SK-N-SH (cell line): ENCODE measurements around the gene SCG2. TPM values are rescaled to one million over a fixed set of nuclear protein-coding genes. Genes with fewer than 3 reads are reported as not detected.

Experiments used
- CTCF ChIA-PET: fragments of 300-600, 350-600 bp; formaldehyde crosslinking; extraction: SDS; loops from one replicate; lab custom pipeline; 2021; lab: Yijun Ruan, JAX
- POLR2A ChIA-PET: fragments of 350-600 bp; sonication (Branson Sonifier 250); formaldehyde crosslinking; extraction: SDS; loops from one replicate; lab custom pipeline; 2020; ENCODE audit warnings: antibody characterized with exemption, inconsistent platforms; lab: Yijun Ruan, JAX
- DNase-seq: peaks from one replicate; pipeline ENCODE4 v3.0.0; 2012
- H2AFZ ChIP-seq: fragments of 200-600 bp; sonication (generic); 2 replicates; pipeline ENCODE4 v1.8.1; 2016; ENCODE audit warnings: antibody characterized with exemption, mild to moderate bottlenecking, low read depth
- H3F3A ChIP-seq: fragments of 200-600 bp; sonication (generic); replicated peaks from 2 replicates; pipeline ENCODE3; 2016; ENCODE audit warnings: antibody characterized with exemption, mild to moderate bottlenecking; ENCODE audit not compliant: insufficient read depth
- H3K27ac ChIP-seq, 2 experiments: fragments of 200-500 bp in 1 of 2; fragments of 200-600 bp in 1 of 2; sonication (Bioruptor generic) in 1 of 2; sonication (generic), shearing (Covaris generic) in 1 of 2; 2 replicates each; pipeline versions ENCODE4 v1.5.1 to v1.6.1; 2014 to 2016; ENCODE audit warnings: low read depth in 2 of 2, inconsistent platforms in 1 of 2, low read length in 1 of 2, mild to moderate bottlenecking in 1 of 2, mixed read lengths in 1 of 2
- H3K27me3 ChIP-seq: fragments of 200-600 bp; sonication (generic), shearing (Covaris generic); 2 replicates; pipeline ENCODE4 v1.6.1; 2016; ENCODE audit warnings: mixed run types; ENCODE audit not compliant: insufficient read depth
- H3K36me3 ChIP-seq, 2 experiments: fragments of 200-500 bp in 1 of 2; fragments of 200-600 bp in 1 of 2; sonication (Bioruptor generic) in 1 of 2; sonication (generic) in 1 of 2; replicated peaks in 1 of 2; 2 replicates each; pipeline versions ENCODE3 to v1.5.1; 2014 to 2016; ENCODE audit warnings: low read length in 1 of 2, mild to moderate bottlenecking in 1 of 2; ENCODE audit not compliant: insufficient read depth in 2 of 2, control insufficient read depth in 1 of 2
- H3K4me1 ChIP-seq, 2 experiments: fragments of 200-500 bp in 1 of 2; fragments of 200-600 bp in 1 of 2; sonication (Bioruptor generic) in 1 of 2; sonication (generic), shearing (Covaris generic) in 1 of 2; 2 replicates each; pipeline versions ENCODE4 v1.5.1 to v1.6.1; 2014 to 2016; ENCODE audit warnings: low read depth in 1 of 2, low read length in 1 of 2, mixed run types in 1 of 2; ENCODE audit not compliant: insufficient read depth in 2 of 2, control insufficient read depth in 1 of 2
- H3K4me2 ChIP-seq: fragments of 200-600 bp; sonication (generic), shearing (Covaris generic); 2 replicates; pipeline ENCODE4 v1.6.1; 2017; ENCODE audit warnings: mixed run types
- H3K4me3 ChIP-seq, 2 experiments: fragments of 200-500 bp in 1 of 2; fragments of 200-600 bp in 1 of 2; sonication (Bioruptor generic) in 1 of 2; sonication (generic), shearing (Covaris generic) in 1 of 2; 2 replicates each; pipeline versions ENCODE4 v1.5.1 to v1.8.1; 2014 to 2016; ENCODE audit warnings: low read depth in 2 of 2, inconsistent platforms in 1 of 2, low read length in 1 of 2, mild to moderate bottlenecking in 1 of 2, mixed read lengths in 1 of 2, moderate library complexity in 1 of 2
- H3K79me2 ChIP-seq: fragments of 200-600 bp; sonication (generic); 2 replicates; pipeline ENCODE4 v1.8.1; 2017; ENCODE audit warnings: mild to moderate bottlenecking; ENCODE audit not compliant: insufficient read depth
- H3K9ac ChIP-seq: fragments of 200-600 bp; sonication (generic); 2 replicates; pipeline ENCODE4 v1.6.1; 2017; ENCODE audit warnings: mixed run types
- H3K9me2 ChIP-seq: fragments of 200-600 bp; sonication (generic); 2 replicates; pipeline ENCODE4 v1.6.1; 2017; ENCODE audit warnings: mixed run types
- H3K9me3 ChIP-seq: fragments of 200-600 bp; sonication (generic); 2 replicates; pipeline ENCODE4 v1.6.1; 2017; ENCODE audit warnings: mixed run types, mild to moderate bottlenecking, moderate library complexity
- H4K20me1 ChIP-seq: fragments of 200-600 bp; sonication (generic); 2 replicates; pipeline ENCODE4 v1.6.1; 2017; ENCODE audit warnings: mild to moderate bottlenecking, mixed run types; ENCODE audit not compliant: insufficient read depth
- CHD2 ChIP-seq: fragments of 150-350 bp; IDR thresholded peaks from 2 replicates; pipeline ENCODE4 v1.6.1; 2018; ENCODE audit warnings: low read length; ENCODE audit not compliant: partially characterized antibody
- ELF1 ChIP-seq: IDR thresholded peaks from 2 replicates; pipeline ENCODE4 v1.4.0; 2012
- EZH2phosphoT487 ChIP-seq: fragments of 200-600 bp; sonication (generic); IDR thresholded peaks from 2 replicates; pipeline ENCODE4 v1.6.1; 2017; ENCODE audit warnings: low read depth, mixed run types, mild to moderate bottlenecking, antibody characterized with exemption, moderate library complexity, borderline replicate concordance
- FOSL2 ChIP-seq: IDR thresholded peaks from 2 replicates; pipeline ENCODE4 v1.4.0; 2012; ENCODE audit warnings: low read depth, mild to moderate bottlenecking, moderate library complexity, borderline replicate concordance
- FOXM1 ChIP-seq: IDR thresholded peaks from 2 replicates; pipeline ENCODE4 v1.4.0; 2012; ENCODE audit warnings: low read depth, mild to moderate bottlenecking
- JUND ChIP-seq: IDR thresholded peaks from 2 replicates; pipeline ENCODE4 v1.4.0; 2012
- NFIC ChIP-seq: IDR thresholded peaks from 2 replicates; pipeline ENCODE4 v1.4.0; 2012; ENCODE audit warnings: borderline replicate concordance
- NRF1 ChIP-seq: IDR thresholded peaks from 2 replicates; pipeline ENCODE4 v1.6.1; 2012; ENCODE audit warnings: low read depth, mild to moderate bottlenecking, low read length
- RCOR1 ChIP-seq: fragments of 150-350 bp; IDR thresholded peaks from 2 replicates; pipeline ENCODE4 v1.6.1; 2017; ENCODE audit warnings: antibody characterized with exemption, low read length
- REST ChIP-seq: IDR thresholded peaks from 2 replicates; pipeline ENCODE4 v1.6.1; 2012; ENCODE audit warnings: mild to moderate bottlenecking, low read depth, low read length, moderate library complexity
- RFX5 ChIP-seq: IDR thresholded peaks from 2 replicates; pipeline ENCODE4 v1.6.1; 2012; ENCODE audit warnings: mild to moderate bottlenecking, improper control_type of control experiment, low read length
- RXRA ChIP-seq: IDR thresholded peaks from 2 replicates; pipeline ENCODE4 v1.4.0; 2012; ENCODE audit warnings: low read depth, mild to moderate bottlenecking, borderline replicate concordance
- TAF1 ChIP-seq: IDR thresholded peaks from 2 replicates; pipeline ENCODE4 v1.6.1; 2012; ENCODE audit warnings: low read depth, mild to moderate bottlenecking, low read length, moderate library complexity, borderline replicate concordance
- USF2 ChIP-seq: fragments of 150-350 bp; IDR thresholded peaks from 2 replicates; pipeline ENCODE4 v1.6.1; 2017; ENCODE audit warnings: antibody characterized with exemption, low read length, low read depth, borderline replicate concordance
- YY1 ChIP-seq: IDR thresholded peaks from 2 replicates; pipeline ENCODE4 v1.4.0; 2012; ENCODE audit warnings: low read depth, mild to moderate bottlenecking
- ZBTB33 ChIP-seq: IDR thresholded peaks from 2 replicates; pipeline ENCODE4 v1.4.0; 2012; ENCODE audit warnings: low read depth, borderline replicate concordance
- WGBS: methylation state at CpG from one replicate; pipeline ENCODE4 v1.1.6; 2017; ENCODE audit warnings: low lambda C conversion rate; 5-methylcytosine and 5-hydroxymethylcytosine counted together
- polyA plus RNA-seq, 3 experiments: library from polyadenylated mRNA; depleted of rRNA; stranded (reverse); fragments of >200 nt; gene quantifications; 2 replicates each; pipeline ENCODE4 v1.2.3, GENCODE V29; 2012
- TF ChIP-seq, protein P1 (sequence below): IDR thresholded peaks from 2 replicates; pipeline ENCODE4 v1.4.0; 2012; ENCODE audit warnings: low read depth, borderline replicate concordance
- TF ChIP-seq, protein P2 (sequence below): fragments of 200-600 bp; sonication (generic); IDR thresholded peaks from 2 replicates; pipeline ENCODE4 v1.6.1; 2017; ENCODE audit warnings: antibody characterized with exemption, mild to moderate bottlenecking, moderate library complexity
- TF ChIP-seq, protein P3 (sequence below): IDR thresholded peaks from 2 replicates; pipeline ENCODE4; 2012

SCG2 gene
- polyA plus RNA-seq, 1 of the 3 experiments (the other 2 are of a cell fraction) = 373 TPM

DNA sequence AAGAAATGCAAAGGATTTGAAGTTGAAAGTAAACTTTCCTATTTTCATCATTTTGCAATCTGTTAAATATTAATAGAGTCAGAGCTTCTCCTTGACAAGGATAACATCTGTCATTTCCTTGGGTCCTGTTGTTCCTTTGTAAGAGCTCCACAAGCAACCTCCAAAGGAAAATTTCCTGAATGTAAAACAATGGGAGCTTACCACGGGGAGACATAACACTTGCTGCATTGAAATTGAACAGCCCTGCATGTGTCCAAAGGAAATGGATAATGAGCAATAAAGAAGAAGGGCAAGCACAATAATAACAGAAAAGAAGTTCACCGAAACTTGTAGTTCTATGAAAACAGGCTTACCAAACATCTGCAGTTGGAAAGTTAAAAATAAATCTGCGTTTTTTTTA lies 42.0 kb upstream of the SCG2 start:
- Histone ChIP-seq H3K4me1 (peaks cover 2 to 6% of the 10 kb centered on the region in 2 experiments; a peak in 2 of 4 replicates), H3K27me3 (no peaks in the 10 kb centered on the region), H3K27ac (no peak overlapping the region), H2AFZ (no peak overlapping the region), H3K4me3 (no peak overlapping the region), H3K36me3 (no peaks in the 10 kb centered on the region), H3K9ac (no peak overlapping the region), H3F3A (no peaks in the 10 kb centered on the region), H3K4me2 (no peak overlapping the region), H4K20me1 (no peaks in the 10 kb centered on the region), H3K9me3 (no peaks in the 10 kb centered on the region), H3K79me2 (no peaks in the 10 kb centered on the region), H3K9me2 (no peaks in the 10 kb centered on the region)
- CTCF ChIA-PET = interaction anchor here (1.1 to 2.2 kb wide), 3 partner anchors 15 to 154 kb away, joined by 3 to 5 read pairs (median 3); no protein-coding TSS in a partner anchor
- no peak for TF ChIP-seq JUND
- no peak for TF ChIP-seq CHD2
- TF ChIP-seq FOXM1 = no peak
- TF ChIP-seq NRF1 = no peak
- TF ChIP-seq RCOR1 = no peak
- TF ChIP-seq REST = no peak
- TF ChIP-seq, protein P1, sequence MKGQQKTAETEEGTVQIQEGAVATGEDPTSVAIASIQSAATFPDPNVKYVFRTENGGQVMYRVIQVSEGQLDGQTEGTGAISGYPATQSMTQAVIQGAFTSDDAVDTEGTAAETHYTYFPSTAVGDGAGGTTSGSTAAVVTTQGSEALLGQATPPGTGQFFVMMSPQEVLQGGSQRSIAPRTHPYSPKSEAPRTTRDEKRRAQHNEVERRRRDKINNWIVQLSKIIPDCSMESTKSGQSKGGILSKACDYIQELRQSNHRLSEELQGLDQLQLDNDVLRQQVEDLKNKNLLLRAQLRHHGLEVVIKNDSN = no peak
- TF ChIP-seq, protein P2, sequence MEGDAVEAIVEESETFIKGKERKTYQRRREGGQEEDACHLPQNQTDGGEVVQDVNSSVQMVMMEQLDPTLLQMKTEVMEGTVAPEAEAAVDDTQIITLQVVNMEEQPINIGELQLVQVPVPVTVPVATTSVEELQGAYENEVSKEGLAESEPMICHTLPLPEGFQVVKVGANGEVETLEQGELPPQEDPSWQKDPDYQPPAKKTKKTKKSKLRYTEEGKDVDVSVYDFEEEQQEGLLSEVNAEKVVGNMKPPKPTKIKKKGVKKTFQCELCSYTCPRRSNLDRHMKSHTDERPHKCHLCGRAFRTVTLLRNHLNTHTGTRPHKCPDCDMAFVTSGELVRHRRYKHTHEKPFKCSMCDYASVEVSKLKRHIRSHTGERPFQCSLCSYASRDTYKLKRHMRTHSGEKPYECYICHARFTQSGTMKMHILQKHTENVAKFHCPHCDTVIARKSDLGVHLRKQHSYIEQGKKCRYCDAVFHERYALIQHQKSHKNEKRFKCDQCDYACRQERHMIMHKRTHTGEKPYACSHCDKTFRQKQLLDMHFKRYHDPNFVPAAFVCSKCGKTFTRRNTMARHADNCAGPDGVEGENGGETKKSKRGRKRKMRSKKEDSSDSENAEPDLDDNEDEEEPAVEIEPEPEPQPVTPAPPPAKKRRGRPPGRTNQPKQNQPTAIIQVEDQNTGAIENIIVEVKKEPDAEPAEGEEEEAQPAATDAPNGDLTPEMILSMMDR = no peak
- TF ChIP-seq, protein P3, sequence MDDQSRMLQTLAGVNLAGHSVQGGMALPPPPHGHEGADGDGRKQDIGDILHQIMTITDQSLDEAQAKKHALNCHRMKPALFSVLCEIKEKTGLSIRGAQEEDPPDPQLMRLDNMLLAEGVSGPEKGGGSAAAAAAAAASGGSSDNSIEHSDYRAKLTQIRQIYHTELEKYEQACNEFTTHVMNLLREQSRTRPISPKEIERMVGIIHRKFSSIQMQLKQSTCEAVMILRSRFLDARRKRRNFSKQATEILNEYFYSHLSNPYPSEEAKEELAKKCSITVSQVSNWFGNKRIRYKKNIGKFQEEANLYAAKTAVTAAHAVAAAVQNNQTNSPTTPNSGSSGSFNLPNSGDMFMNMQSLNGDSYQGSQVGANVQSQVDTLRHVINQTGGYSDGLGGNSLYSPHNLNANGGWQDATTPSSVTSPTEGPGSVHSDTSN = no peak
- no peak for TF ChIP-seq YY1
- no peak for TF ChIP-seq FOSL2
- no peak for TF ChIP-seq USF2
- no peak for TF ChIP-seq RXRA
- TF ChIP-seq TAF1 = no peak
- TF ChIP-seq ZBTB33 = no peak
- TF ChIP-seq NFIC = no peak
- TF ChIP-seq ELF1 = no peak
- no peak for TF ChIP-seq RFX5
- TF ChIP-seq EZH2phosphoT487 = no peak
- 65% methylated on average over 3 of the region's 3 CpGs for WGBS
- DNase-seq = no peak
- POLR2A ChIA-PET = no interaction called here
